Stimulated activated CD4-positive, alpha-beta T cell treated with anti-CD3 and anti-CD28 coated beads, Interleukin-1b, Interleukin-23, amount 100 ng/mL, for 48 hours (primary cell): Measurements from ENCODE around the gene GTF2A1.

Experiments used
- DNase-seq: peaks from one replicate; pipeline ENCODE4 v3.0.0-alpha.2; 2020

Gene GTF2A1

GRCh38 chr14:81172881-81173280 lies 47.9 kb downstream of the GTF2A1 start:
- no peak for DNase-seq

GRCh38 chr14:81172353-81172752 lies 48.4 kb downstream of the GTF2A1 start:
- DNase-seq, result no peak

- DNase-seq, result no peak
Measured at GRCh38 chr14:81170829-81171195, 49.9 kb downstream of the GTF2A1 start.

DNA sequence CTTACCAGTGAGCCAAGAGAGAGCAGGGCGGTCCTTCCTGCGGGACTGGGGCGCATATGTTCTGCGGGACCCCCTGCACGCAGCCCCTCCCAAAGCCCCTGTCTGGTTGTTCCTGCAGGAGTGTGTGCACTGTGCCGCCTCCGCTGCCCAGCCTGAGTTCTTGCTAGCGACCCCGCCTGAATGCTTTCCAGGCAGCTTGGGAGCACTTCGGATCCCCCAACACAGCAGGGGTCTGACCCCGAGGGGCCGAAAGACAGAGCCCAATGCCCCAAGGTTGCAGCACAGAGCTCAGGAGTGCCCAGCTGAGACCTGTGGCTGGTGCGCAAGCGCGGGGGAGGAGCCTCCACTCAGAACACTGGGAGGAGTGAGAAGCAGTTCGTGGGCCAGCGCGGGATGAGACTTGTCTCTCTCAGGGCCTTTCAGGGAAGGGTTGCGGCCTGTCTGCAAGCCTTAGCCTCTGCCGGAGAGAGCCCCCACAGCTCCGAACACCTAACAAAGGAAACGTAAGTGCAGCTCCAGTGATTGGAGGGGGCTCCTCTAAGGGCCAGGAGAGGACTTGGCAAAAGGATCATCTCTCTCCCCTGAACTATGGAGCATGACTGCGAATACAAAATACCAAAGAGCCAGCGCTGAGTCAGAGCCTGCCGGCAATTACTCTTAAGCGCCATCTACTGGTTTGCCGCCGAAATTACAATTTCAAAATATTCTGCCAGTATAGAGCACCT lies 50.5 kb downstream of the GTF2A1 start:
- DNase-seq, result peak; percentile 89

GRCh38 chr14:81169711-81170103 lies 51.1 kb downstream of the GTF2A1 start:
- DNase-seq, result no peak

- DNase-seq, result no peak
Measured at GRCh38 chr14:81169267-81169666, 51.5 kb downstream of the GTF2A1 start.

DNA sequence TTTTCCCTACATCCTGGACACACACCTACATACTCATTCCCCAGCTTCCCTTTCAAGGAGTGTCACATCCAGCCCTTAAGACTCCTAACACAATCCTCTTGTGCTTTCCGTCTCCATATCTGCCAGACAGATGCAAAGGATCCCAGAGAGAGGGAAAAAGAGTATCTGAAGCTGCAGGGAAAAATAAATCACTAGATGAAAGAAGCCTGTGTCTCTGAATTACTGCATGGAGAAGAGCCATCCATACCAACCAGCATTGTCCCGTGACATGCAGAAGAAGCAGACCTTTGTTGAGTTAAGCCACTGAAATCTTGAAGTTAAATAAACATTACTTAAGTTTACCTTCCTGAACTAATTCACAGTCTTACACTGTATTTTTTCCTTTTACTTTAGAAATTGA lies 54.6 kb downstream of the GTF2A1 start:
- no peak for DNase-seq

DNA sequence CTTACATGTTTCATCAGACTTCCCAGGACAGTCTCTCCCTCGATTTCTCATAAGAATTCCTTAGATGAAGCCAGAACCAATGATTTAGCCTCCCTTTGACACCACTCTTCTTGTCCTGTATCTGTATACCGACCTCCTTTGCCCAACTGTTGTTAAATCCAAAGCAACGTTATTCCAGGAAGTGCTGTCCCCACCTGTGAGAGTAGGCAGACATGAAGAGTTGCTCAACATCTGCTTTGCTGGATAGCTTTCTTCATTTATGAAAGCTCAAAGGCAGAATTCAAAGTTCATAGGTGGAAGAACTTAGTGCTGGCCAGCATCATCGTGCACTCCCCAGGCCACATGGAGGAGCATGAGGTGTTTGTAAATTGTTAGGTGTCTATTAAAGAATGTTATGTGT lies 55.6 kb downstream of the GTF2A1 start:
- DNase-seq, result no peak

DNA sequence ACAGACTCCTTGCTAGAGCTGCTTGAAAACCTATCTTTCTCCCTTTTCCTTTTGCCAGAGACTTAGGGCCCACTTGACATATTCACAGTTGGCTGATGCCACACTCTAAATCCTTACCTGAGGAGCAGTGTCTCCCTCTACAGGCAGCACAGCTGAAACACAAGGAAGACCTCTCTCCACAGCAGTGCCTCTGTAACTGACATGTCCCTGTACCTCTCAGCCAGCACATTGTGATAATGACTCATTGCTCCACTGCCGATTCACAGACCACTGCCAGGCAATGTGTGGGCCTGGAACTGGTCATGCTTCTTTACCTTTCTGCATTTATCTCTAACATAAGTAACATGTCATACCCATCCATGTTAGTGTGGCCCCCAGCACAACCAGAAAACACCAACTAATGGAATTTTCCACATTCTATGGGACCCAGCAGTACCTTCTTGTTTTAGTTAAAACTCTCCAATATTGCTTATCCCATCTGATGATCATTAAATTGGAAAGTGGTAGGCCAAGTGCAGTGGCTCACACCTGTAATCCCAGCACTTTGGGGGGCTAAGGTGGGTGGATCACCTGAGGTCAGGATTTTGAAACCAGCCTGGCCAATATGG lies 56.5 kb downstream of the GTF2A1 start:
- peak; percentile 85 for DNase-seq

GRCh38 chr14:81162941-81163340 lies 57.8 kb downstream of the GTF2A1 start:
- no peak for DNase-seq

GRCh38 chr14:81161749-81162148 lies 59.0 kb downstream of the GTF2A1 start:
- DNase-seq, result no peak

DNA sequence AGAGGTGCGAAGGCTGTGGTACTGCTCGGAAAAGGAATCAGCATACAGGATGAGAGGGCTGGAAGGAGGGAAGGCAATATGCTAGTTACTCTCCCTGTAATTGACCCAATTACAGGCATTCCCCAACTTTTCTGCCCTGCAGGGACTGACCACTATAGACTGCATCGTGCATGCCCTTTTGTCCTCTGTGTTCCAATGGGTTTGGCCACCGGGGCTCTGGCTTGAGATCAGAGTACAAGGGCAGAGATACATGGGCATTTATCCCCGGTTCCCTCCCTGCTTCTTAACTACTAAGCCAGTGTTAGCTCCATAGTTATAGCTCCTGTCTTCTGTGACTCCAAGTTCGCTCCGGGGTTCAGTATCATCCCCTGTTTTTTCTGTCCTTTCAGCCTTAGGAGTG lies 59.7 kb downstream of the GTF2A1 start:
- DNase-seq, result no peak

- no peak for DNase-seq
Measured at GRCh38 chr14:81157431-81157830, 63.3 kb downstream of the GTF2A1 start.

- peak; percentile 24 for DNase-seq
Measured at GRCh38 chr14:81153187-81153586, 67.6 kb downstream of the GTF2A1 start.

DNA sequence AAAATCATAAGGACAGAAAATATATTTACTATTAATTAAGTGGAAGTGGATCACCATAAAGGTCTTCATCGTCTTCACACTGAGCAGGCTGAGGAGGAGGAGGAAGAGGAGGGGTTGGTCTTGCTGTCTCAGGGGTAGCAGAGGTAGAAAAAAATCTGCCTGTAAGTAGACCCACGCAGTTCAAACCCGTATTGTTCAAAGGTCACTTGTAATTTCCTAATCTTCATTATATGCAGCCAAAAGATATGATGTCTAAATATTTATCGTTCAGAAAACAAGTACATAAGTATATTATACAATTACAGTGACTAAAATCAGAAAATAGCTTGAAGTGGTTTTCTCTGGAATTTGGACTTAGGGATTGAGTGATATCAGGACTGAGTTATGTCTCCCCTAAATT lies 72.1 kb downstream of the GTF2A1 start:
- DNase-seq, result no peak

DNA sequence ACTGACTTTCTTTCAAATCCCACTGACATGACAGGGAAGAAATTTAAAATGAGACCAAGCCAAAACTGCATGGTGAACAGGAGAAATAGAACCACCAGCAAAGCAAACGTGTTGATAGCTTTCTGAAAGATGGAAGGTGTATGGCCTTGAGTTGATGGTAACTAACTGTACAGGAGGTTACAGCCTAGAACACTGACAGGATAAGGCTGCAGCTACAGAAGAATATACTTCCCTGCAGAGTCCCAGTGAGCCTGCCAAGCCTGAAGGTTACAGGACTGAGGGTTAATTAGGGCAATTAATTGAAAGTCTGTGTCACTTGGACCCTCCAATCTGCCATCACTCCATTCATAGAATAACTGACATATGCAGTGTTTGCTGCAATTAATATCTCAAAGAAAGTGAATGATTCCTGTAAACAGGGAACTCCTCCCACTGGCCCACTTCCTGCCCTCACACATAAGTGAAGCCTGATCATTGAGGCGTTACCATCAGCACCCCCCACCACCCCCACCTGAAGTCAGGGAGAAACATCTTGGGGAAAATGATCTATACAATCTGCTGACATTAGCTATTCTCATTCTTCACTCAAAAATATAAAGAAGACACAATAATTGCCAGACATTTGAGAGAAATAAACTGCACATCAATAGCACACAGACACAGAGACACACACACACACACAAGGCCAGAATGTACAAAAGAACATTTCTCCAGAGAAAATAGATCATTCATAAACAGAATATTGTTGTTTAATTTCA lies 73.4 kb downstream of the GTF2A1 start:
- DNase-seq, result no peak

GRCh38 chr14:81144824-81145603 lies 75.7 kb downstream of the GTF2A1 start:
- DNase-seq, result no peak

DNA sequence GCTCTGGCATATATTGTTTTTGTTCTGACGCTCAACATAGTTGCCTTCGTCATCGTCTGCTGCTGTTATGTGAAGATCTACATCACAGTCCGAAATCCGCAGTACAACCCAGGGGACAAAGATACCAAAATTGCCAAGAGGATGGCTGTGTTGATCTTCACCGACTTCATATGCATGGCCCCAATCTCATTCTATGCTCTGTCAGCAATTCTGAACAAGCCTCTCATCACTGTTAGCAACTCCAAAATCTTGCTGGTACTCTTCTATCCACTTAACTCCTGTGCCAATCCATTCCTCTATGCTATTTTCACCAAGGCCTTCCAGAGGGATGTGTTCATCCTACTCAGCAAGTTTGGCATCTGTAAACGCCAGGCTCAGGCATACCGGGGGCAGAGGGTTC lies 77.0 kb downstream of the GTF2A1 start:
- no peak for DNase-seq

DNA sequence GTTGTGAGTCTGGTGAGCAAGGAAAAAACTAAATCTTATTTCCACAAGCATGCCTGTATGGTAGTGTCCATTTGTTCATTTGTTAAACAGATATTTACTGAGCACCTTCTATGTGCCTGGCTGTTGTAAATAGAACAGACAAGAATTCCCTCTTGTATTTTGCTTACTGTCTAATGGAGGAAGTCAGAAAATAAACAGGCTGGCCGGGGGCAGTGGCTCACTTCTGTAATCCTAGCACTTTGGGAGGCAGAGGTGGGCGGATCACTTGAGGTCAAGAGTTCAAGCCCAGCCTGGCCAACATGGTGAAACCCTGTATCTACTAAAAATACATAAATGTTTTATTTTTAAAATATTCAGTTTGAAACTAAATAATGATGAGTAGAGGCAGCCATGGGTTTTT lies 79.3 kb downstream of the GTF2A1 start:
- DNase-seq, result no peak

- no peak for DNase-seq
Measured at GRCh38 chr14:81138429-81138828, 82.3 kb downstream of the GTF2A1 start.

GRCh38 chr14:81137316-81137715 lies 83.4 kb downstream of the GTF2A1 start:
- no peak for DNase-seq

DNA sequence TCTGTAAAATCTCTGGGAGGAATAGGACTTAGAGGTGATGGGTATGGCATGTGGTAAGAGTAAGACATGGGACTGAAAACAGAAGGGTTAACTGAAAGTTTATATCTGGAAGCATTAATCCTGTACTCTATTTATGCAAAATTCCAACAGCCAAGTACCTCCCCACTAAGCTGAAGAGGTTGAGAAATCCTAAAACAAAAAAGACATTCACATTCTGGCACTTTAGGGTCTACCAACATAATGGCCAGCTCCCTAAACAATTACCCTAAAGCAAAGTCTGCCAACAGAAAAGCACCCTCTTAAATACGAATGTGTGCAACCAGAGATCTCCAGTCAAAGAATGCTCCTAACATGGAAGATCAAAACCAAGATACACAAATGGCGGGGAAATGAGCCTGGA lies 87.4 kb downstream of the GTF2A1 start:
- no peak for DNase-seq

DNA sequence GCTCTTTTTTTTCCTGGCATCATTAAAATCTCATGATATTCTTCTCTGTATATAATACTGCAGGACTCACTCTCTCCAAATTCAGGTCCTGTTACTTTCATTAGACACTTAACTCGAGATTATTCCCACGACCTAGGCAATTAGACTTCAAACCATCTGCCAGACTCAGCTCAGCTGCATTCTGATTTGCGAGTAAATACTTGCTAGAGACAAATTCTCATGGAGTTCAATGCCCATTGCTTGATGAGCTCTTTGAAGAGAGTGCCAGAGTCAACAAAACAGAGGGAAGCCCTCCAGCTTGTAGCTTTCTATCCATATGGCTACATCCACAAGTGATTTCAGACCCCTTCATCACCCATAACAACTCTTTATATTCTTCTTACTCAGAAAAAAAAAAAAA lies 88.3 kb downstream of the GTF2A1 start:
- DNase-seq, result no peak

- DNase-seq, result no peak
Measured at GRCh38 chr14:81129242-81129641, 91.5 kb downstream of the GTF2A1 start.
